Adrenal gland (tissue), 5 donors: ENCODE measurements around the gene MCF2L.

Experiments used
- CTCF ChIP-seq, 6 experiments: fragments of 450-650 bp in 4 of 6; fragments of 200-600 bp in 2 of 6; sonication (generic) in 1 of 6; IDR thresholded peaks; 1 replicate in 5 of 6; 2 replicates in 1 of 6; pipeline versions ENCODE4 v1.5.1 to v1.8.0; 2016 to 2021; ENCODE audit warnings: antibody characterized with exemption in 6 of 6, mild to moderate bottlenecking in 2 of 6, moderate library complexity in 1 of 6
- POLR2A ChIP-seq, 2 donors: fragments of 450-650 bp; IDR thresholded peaks; one replicate each; pipeline ENCODE4 v1.6.1; 2017; ENCODE audit warnings: antibody characterized with exemption in 2 of 2, mild to moderate bottlenecking in 2 of 2, moderate library complexity in 1 of 2
- donor health status: DM: no; HTN: no; CAD: no.

GRCh38 chr13:112980434-112980833 lies 11.4 kb downstream of the MCF2L start:
- TF ChIP-seq POLR2A (IDR thresholded peaks at IDR 0.05) (no peak), CTCF (IDR thresholded peaks at IDR 0.05) (no peak)
